CD8-positive, alpha-beta memory T cell (primary cell): ENCODE measurements around the gene NIP7. TPM values are rescaled to one million over a fixed set of nuclear protein-coding genes. Genes with fewer than 3 reads are reported as not detected.
"Not testable (repeated sequence)": the region's sequence is repeated elsewhere in the genome, so short reads cannot be mapped to it uniquely, and the experiment has no call there.

Experiments
- CTCF ChIA-PET: fragments of 350-600 bp; sonication (Branson Sonifier 250); formaldehyde crosslinking; loops from one replicate; lab custom pipeline; 2021; ENCODE audit warnings: antibody characterized with exemption; lab: Charles Lee
- POLR2A ChIA-PET: fragments of 350-600 bp; sonication (Branson Sonifier 250); formaldehyde crosslinking; loops from one replicate; lab custom pipeline; 2021; ENCODE audit warnings: antibody characterized with exemption; lab: Charles Lee
- DNase-seq, 5 donors: peaks; one replicate each; pipeline versions ENCODE4 v3.0.0 to v3.0.0-alpha.2; 2020 to 2022; ENCODE audit warnings: mixed read lengths in 1 of 5
- H3K27ac ChIP-seq: one replicate; pipeline ENCODE4 v1.7.0; 2013; ENCODE audit warnings: low read depth, mild to moderate bottlenecking, low read length, moderate library complexity
- H3K27me3 ChIP-seq: 2 replicates; pipeline ENCODE4 v1.7.0; 2013; ENCODE audit warnings: low read length, mild to moderate bottlenecking; ENCODE audit not compliant: insufficient read depth, poor library complexity, severe bottlenecking
- H3K36me3 ChIP-seq: 2 replicates; pipeline ENCODE4 v1.7.0; 2013; ENCODE audit warnings: mild to moderate bottlenecking, low read length, moderate library complexity; ENCODE audit not compliant: insufficient read depth
- H3K4me1 ChIP-seq: 2 replicates; pipeline ENCODE4 v1.7.0; 2013; ENCODE audit warnings: mild to moderate bottlenecking, low read length, moderate library complexity; ENCODE audit not compliant: insufficient read depth
- H3K4me3 ChIP-seq: 2 replicates; pipeline ENCODE4 v1.7.0; 2013; ENCODE audit warnings: mild to moderate bottlenecking, low read length
- H3K9me3 ChIP-seq: 2 replicates; pipeline ENCODE4 v1.7.0; 2013; ENCODE audit warnings: mild to moderate bottlenecking, low read length
- H3K27ac Mint-ChIP-seq, 8 donors: one replicate each; pipeline ENCODE4 v1.8.0; 2020 to 2021; ENCODE audit warnings: mixed read lengths in 8 of 8, mild to moderate bottlenecking in 6 of 8, inconsistent platforms in 3 of 8, moderate library complexity in 3 of 8
- H3K27me3 Mint-ChIP-seq, 2 donors: one replicate each; pipeline ENCODE4 v1.8.0; 2020 to 2021; ENCODE audit warnings: mixed read lengths in 2 of 2, mild to moderate bottlenecking in 1 of 2, moderate library complexity in 1 of 2
- H3K36me3 Mint-ChIP-seq, 3 donors: one replicate each; pipeline ENCODE4 v1.8.0; 2020 to 2021; ENCODE audit warnings: mixed read lengths in 3 of 3, inconsistent platforms in 1 of 3, mild to moderate bottlenecking in 1 of 3
- H3K4me1 Mint-ChIP-seq, 3 donors: one replicate each; pipeline ENCODE4 v1.8.0; 2020 to 2021; ENCODE audit warnings: mixed read lengths in 3 of 3, inconsistent platforms in 1 of 3, mild to moderate bottlenecking in 1 of 3
- H3K4me3 Mint-ChIP-seq, 7 donors: one replicate each; pipeline ENCODE4 v1.8.0; 2020 to 2021; ENCODE audit warnings: mixed read lengths in 7 of 7, mild to moderate bottlenecking in 6 of 7, moderate library complexity in 4 of 7, inconsistent platforms in 2 of 7
- H3K9me3 Mint-ChIP-seq, 5 donors: one replicate each; pipeline ENCODE4 v1.8.0; 2020 to 2022; ENCODE audit warnings: mixed read lengths in 5 of 5, mild to moderate bottlenecking in 3 of 5, moderate library complexity in 2 of 5, inconsistent platforms in 1 of 5
- polyA plus RNA-seq: library from polyadenylated mRNA; unstranded; fragments of 300-500 nt; fragmentation: Illumina TruSeq; gene quantifications from one replicate; pipeline ENCODE4 v1.2.3, GENCODE V29; 2021
- total RNA-seq, 2 experiments: library from RNA; stranded (reverse); gene quantifications; one replicate each; pipeline ENCODE4 v1.2.3, GENCODE V29; 2021

The NIP7 gene
- total and polyA plus RNA-seq, 3 experiments from 2014 or later = 23.7 to 80.1 (median 73.8) TPM

DNA sequence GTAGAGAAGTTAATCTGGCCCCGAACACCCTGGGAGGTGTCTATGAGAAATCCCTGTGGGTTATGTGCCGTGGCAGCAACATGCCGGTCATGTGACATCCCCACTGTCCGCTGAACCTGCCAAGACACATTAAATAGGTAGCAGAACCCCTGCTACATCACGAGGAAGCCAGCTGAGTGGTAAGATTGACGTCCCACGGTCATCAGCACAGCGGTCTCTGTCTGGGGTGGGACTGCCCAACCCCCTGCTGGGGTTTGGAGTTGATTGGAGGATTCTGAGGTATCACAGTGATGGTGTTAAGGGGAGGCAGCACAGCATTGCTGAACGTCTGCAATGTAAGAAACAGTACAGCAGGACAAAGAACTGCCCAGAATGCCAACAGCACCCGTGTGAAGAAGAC, 10.0 kb downstream of the NIP7 start:
- ChIA-PET CTCF (no interaction called here), POLR2A (no interaction called here)
- no peaks in the 10 kb centered on the region for H3K9me3 ChIP-seq
- H3K27me3 ChIP-seq = no peaks in the 10 kb centered on the region
- no peak overlapping the region for H3K4me3 ChIP-seq
- no peaks in the 10 kb centered on the region for H3K36me3 ChIP-seq
- no peak for DNase-seq
- H3K4me1 Mint-ChIP-seq = peaks cover 6 to 17% (median 10%) of the 10 kb centered on the region in 3 donors
- H3K4me3 Mint-ChIP-seq = no peak overlapping the region
- H3K27ac ChIP-seq = no peak overlapping the region
- H3K9me3 Mint-ChIP-seq = no peaks in the 10 kb centered on the region
- H3K27me3 Mint-ChIP-seq = no peaks in the 10 kb centered on the region
- peaks cover 0 to 43% (median 11%) of the 10 kb centered on the region in 3 donors for H3K36me3 Mint-ChIP-seq
- H3K27ac Mint-ChIP-seq = peak overlapping the region in 2 of 8 donors; percentile 47 to 60
- H3K4me1 ChIP-seq = no peaks in the 10 kb centered on the region

DNA sequence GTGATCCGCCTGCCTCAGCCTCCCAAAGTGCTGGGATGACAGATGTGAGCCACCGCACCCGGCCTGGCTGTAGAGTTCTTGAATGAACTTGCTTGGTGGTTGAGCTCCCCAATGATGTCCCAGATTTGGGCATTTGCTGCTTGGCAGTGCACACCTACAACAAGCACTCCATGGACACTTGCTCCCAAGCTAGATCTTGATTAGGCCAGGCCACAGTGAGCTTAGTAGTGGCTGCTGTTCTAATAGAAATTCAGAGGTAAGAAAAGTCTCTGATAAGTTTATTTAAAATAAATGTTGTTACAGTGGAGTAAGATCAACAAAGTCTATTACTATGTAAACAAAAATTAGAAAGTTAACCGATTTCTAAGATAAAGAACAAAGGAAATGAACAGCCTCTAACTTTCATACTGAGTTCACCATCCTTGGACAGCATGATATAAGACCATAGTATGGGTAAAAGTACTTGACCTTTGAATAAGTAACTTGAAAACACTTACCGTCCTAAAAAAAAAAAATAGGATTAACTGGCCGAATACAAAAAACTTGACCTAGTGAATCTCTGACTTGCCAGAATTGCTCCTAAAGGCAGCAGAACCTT, 11.1 kb downstream of the NIP7 start:
- no peaks in the 10 kb centered on the region for H3K27me3 ChIP-seq
- CTCF ChIA-PET = no interaction called here
- DNase-seq = no peak
- POLR2A ChIA-PET = no interaction called here
- no peaks in the 10 kb centered on the region for H3K4me1 ChIP-seq
- H3K9me3 ChIP-seq = no peaks in the 10 kb centered on the region
- Mint-ChIP-seq H3K27me3 (no peaks in the 10 kb centered on the region), H3K9me3 (no peaks in the 10 kb centered on the region), H3K27ac (peak overlapping the region in 3 of 8 donors; percentile 1 to 47 (median 17)), H3K36me3 (peaks cover 0 to 49% (median 14%) of the 10 kb centered on the region in 3 donors), H3K4me3 (no peak overlapping the region), H3K4me1 (peaks cover 6 to 12% (median 8%) of the 10 kb centered on the region in 3 donors)
- no peak overlapping the region for H3K27ac ChIP-seq
- no peak overlapping the region for H3K4me3 ChIP-seq
- H3K36me3 ChIP-seq = peaks cover 2% of the 10 kb centered on the region

DNA sequence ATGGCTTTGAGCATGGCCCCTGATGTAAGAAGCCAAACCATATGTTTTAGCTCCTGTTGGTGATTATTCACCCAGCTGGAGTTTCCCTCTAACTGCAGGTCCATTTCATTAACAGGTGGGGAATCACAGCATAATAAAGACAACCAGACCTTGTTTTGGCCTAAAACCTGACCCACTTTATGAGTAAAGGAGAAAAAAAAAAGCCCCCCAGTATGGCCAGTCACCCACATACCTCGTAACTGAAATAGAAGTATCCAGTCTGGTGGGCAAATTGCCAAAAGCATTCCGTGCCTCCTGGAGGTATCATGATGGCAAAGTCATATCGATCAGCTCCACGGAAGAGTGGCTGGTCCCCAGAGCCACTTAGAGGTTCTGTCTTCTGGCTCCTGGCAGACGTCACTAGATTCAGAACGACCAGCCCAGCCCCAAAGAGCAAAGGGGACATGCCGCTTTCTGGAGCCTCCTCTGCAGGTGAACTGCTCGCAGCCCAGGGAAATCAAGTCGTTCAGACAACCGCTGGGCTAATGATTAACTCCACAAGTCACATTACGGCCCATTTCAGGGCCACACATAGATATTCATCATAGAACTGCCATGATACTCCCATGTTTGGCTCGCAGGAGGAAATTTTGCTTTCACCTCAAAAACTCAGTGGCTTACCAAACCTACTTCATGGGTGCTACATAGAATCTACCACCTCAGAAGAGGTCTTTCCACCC, 11.9 kb downstream of the NIP7 start, which contains the start of gene TMED6:
TSS of gene TMED6 (minus strand) at position 478 of the 719 bp plus-strand sequence. CDS start at position 445, 33 bp downstream.
- H3K36me3 ChIP-seq = peaks cover 9% of the 10 kb centered on the region
- no peaks in the 10 kb centered on the region for H3K9me3 ChIP-seq
- CTCF ChIA-PET = no interaction called here
- no peaks in the 10 kb centered on the region for H3K4me1 ChIP-seq
- POLR2A ChIA-PET = no interaction called here
- Mint-ChIP-seq H3K36me3 (peaks cover 0 to 56% (median 15%) of the 10 kb centered on the region in 3 donors), H3K9me3 (no peaks in the 10 kb centered on the region), H3K27me3 (no peaks in the 10 kb centered on the region), H3K4me1 (peaks cover 0 to 5% (median 4%) of the 10 kb centered on the region in 3 donors), H3K27ac (peak within 1 kb of the TSS in 3 of 8 donors; percentile 47 to 70 (median 64)), H3K4me3 (no peak within 1 kb of the TSS)
- H3K4me3 ChIP-seq = no peak within 1 kb of the TSS
- H3K27ac ChIP-seq = no peak within 1 kb of the TSS
- H3K27me3 ChIP-seq = no peaks in the 10 kb centered on the region
- DNase-seq = no peak

DNA sequence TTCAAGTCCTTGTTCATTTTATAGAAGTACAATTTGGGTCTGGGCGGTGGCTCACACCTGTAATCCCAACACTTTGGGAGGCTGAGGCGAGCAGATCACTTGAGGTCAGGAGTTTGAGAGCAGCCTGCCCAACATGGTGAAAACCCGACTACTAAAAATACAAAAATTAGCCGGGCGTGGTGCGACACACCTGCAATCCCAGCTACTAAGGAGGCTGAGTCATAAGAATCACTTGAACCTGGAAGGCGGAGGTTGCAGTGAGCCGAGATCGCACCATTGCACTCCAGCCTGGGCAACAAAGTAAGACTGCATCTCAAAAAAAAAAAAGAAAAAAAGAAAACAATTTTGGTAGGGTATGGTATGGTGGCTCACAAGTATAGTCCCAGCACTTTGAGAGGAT, 20.5 kb downstream of the NIP7 start:
- CTCF ChIA-PET, H3K27ac ChIP-seq, H3K9me3 Mint-ChIP-seq, H3K27me3 ChIP-seq, H3K4me3 ChIP-seq, H3K9me3 ChIP-seq, DNase-seq, H3K27me3 Mint-ChIP-seq, H3K4me3 Mint-ChIP-seq, POLR2A ChIA-PET, H3K4me1 ChIP-seq: not testable (repeated sequence)
- peaks cover 23% of the 10 kb centered on the region for H3K36me3 ChIP-seq
- peak overlapping the region in 1 of 8 donors; percentile 47 for H3K27ac Mint-ChIP-seq
- H3K4me1 Mint-ChIP-seq = peaks cover 6 to 11% (median 8%) of the 10 kb centered on the region in 3 donors
- H3K36me3 Mint-ChIP-seq = peaks cover 0 to 67% (median 11%) of the 10 kb centered on the region in 3 donors

DNA sequence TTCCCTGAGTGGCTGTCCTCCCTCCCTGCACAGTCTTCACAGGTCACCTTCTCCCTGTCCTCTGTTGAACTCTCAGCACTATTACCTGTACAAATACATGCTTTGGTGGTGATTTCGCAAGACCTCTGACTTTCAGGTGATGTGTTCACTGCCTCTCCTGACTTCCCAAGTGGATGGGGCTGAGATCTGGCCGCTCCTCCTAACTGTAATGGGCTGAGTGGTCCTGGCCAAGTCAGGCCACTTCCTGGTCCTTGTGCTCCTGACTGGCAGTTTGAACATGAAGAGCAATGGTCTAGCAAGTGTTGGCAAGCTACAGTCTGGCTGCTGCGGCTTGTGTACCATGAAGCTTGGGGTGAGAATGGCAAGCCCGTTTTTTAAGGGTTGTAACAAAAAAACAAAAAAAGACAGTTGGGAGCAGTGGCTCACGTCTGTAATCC, 23.7 kb downstream of the NIP7 start:
- POLR2A ChIA-PET = no interaction called here
- Mint-ChIP-seq H3K4me1 (peaks cover 8 to 13% (median 13%) of the 10 kb centered on the region in 3 donors), H3K27me3 (no peaks in the 10 kb centered on the region), H3K4me3 (no peak overlapping the region), H3K36me3 (peaks cover 3 to 74% (median 11%) of the 10 kb centered on the region in 3 donors), H3K27ac (peak overlapping the region in 3 of 8 donors; percentile 11 to 68 (median 66)), H3K9me3 (no peaks in the 10 kb centered on the region)
- Histone ChIP-seq H3K27ac (no peak overlapping the region), H3K36me3 (peaks cover 34% of the 10 kb centered on the region), H3K4me1 (no peaks in the 10 kb centered on the region), H3K27me3 (no peaks in the 10 kb centered on the region), H3K4me3 (no peak overlapping the region), H3K9me3 (no peaks in the 10 kb centered on the region)
- DNase-seq = no peak
- CTCF ChIA-PET = no interaction called here

DNA sequence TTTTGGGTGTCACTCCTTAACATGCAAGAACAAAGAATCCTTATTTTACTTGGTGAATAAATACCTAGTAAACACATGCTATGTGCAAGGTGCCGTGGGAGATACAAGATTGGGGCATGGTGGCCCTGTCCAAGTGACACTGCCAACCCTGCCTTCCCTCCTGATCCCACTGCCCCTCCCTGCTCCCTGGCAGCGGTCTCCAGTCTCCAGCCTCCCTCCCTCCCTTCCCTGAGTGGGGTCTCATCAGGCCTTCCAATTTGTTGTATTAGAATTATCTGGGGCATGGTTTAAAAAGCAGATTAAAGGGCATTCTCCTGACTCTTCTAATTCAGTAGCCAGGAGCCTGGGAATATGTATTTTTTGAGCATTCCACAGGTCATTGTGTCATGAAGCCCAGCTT, 24.5 kb downstream of the NIP7 start:
- no peaks in the 10 kb centered on the region for H3K9me3 ChIP-seq
- DNase-seq = no peak
- H3K27me3 Mint-ChIP-seq = no peaks in the 10 kb centered on the region
- no peak overlapping the region for H3K4me3 Mint-ChIP-seq
- H3K9me3 Mint-ChIP-seq = no peaks in the 10 kb centered on the region
- peak overlapping the region in 1 of 8 donors; percentile 22 for H3K27ac Mint-ChIP-seq
- H3K4me1 Mint-ChIP-seq = peaks cover 8 to 13% (median 13%) of the 10 kb centered on the region in 3 donors
- H3K27me3 ChIP-seq = no peaks in the 10 kb centered on the region
- no peak overlapping the region for H3K27ac ChIP-seq
- POLR2A ChIA-PET = no interaction called here
- H3K36me3 ChIP-seq = peaks cover 36% of the 10 kb centered on the region
- H3K4me1 ChIP-seq = no peaks in the 10 kb centered on the region
- CTCF ChIA-PET = no interaction called here
- H3K4me3 ChIP-seq = no peak overlapping the region
- H3K36me3 Mint-ChIP-seq = peaks cover 3 to 81% (median 11%) of the 10 kb centered on the region in 3 donors

DNA sequence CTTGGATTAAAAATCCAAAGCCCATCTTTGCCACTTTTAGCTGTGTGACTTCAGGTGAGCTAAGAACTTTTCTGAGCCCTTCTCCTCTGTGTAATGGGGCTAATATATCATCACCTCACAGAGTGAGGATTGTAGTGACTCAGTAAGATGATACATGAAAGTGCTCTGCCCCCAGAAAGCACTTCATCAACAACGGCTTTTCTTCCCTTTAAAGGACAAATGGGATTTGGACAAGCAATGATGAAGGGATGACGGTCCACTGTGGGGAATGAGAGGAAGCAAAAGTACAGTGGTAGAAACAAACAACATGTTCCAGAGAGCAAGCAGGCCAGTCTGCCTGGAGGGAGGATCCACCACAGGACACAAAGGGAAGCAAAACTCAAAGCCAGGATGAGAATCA, 26.3 kb downstream of the NIP7 start:
- Mint-ChIP-seq H3K4me3 (no peak overlapping the region), H3K36me3 (peaks cover 10 to 89% (median 21%) of the 10 kb centered on the region in 3 donors), H3K27ac (peak overlapping the region in 3 of 8 donors; percentile 64 to 77 (median 71)), H3K4me1 (peaks cover 10 to 25% (median 16%) of the 10 kb centered on the region in 3 donors), H3K9me3 (no peaks in the 10 kb centered on the region), H3K27me3 (no peaks in the 10 kb centered on the region)
- H3K27ac ChIP-seq = no peak overlapping the region
- no peaks in the 10 kb centered on the region for H3K27me3 ChIP-seq
- CTCF ChIA-PET = no interaction called here
- POLR2A ChIA-PET = no interaction called here
- H3K9me3 ChIP-seq = no peaks in the 10 kb centered on the region
- no peak overlapping the region for H3K4me3 ChIP-seq
- peaks cover 50% of the 10 kb centered on the region for H3K36me3 ChIP-seq
- no peak for DNase-seq
- H3K4me1 ChIP-seq = no peaks in the 10 kb centered on the region

DNA sequence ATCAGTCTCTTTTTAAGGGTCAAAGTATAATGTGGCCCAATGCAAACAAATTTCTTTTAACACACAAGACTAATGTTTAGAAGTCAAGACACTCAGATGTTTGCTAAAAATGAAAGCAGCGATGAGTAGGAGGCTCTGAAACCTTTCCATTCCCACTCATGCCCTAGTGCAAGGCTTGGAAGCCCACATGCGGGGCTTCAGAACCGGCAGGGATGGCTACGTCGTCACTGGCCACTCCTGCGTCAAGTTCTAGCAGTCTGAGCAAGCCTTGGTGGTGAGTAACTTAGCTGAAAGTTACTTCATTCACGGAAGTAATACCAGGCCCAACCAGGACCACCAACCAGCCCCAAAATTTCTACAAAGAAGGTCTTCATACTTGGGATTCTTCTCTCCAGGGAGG, 26.9 kb downstream of the NIP7 start:
- H3K36me3 Mint-ChIP-seq = peaks cover 10 to 85% (median 22%) of the 10 kb centered on the region in 3 donors
- H3K27ac Mint-ChIP-seq = peak overlapping the region in 1 of 8 donors; percentile 55
- H3K4me1 Mint-ChIP-seq = peaks cover 11 to 25% (median 16%) of the 10 kb centered on the region in 3 donors
- H3K36me3 ChIP-seq = peaks cover 47% of the 10 kb centered on the region
- H3K27me3 ChIP-seq = no peaks in the 10 kb centered on the region
- no peaks in the 10 kb centered on the region for H3K4me1 ChIP-seq
- H3K27ac ChIP-seq = no peak overlapping the region
- no peaks in the 10 kb centered on the region for H3K27me3 Mint-ChIP-seq
- H3K9me3 ChIP-seq = no peaks in the 10 kb centered on the region
- H3K4me3 ChIP-seq = no peak overlapping the region
- POLR2A ChIA-PET = no interaction called here
- CTCF ChIA-PET = no interaction called here
- no peak overlapping the region for H3K4me3 Mint-ChIP-seq
- H3K9me3 Mint-ChIP-seq = no peaks in the 10 kb centered on the region
- no peak for DNase-seq
